22Rv1 (cell line): ENCODE measurements around the gene DNAH5.

Experiments used
- ZFX ChIP-seq: fragments of 450-650 bp; IDR thresholded peaks from 2 replicates; pipeline ENCODE4 v1.6.1; 2017; ENCODE audit warnings: antibody characterized with exemption, borderline replicate concordance
- TF ChIP-seq, protein P1 (sequence below): fragments of 450-650 bp; IDR thresholded peaks from 2 replicates; pipeline ENCODE4 v1.5.1; 2017; ENCODE audit warnings: mild to moderate bottlenecking

GRCh38 chr5:13771011-13771571 lies 173.4 kb downstream of the DNAH5 start:
- TF ChIP-seq, protein P1, sequence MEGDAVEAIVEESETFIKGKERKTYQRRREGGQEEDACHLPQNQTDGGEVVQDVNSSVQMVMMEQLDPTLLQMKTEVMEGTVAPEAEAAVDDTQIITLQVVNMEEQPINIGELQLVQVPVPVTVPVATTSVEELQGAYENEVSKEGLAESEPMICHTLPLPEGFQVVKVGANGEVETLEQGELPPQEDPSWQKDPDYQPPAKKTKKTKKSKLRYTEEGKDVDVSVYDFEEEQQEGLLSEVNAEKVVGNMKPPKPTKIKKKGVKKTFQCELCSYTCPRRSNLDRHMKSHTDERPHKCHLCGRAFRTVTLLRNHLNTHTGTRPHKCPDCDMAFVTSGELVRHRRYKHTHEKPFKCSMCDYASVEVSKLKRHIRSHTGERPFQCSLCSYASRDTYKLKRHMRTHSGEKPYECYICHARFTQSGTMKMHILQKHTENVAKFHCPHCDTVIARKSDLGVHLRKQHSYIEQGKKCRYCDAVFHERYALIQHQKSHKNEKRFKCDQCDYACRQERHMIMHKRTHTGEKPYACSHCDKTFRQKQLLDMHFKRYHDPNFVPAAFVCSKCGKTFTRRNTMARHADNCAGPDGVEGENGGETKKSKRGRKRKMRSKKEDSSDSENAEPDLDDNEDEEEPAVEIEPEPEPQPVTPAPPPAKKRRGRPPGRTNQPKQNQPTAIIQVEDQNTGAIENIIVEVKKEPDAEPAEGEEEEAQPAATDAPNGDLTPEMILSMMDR: no peak
- no peak for TF ChIP-seq ZFX
